Stimulated activated CD4-positive, alpha-beta T cell treated with anti-CD3 and anti-CD28 coated beads, Interleukin-4, amount 100 ng/mL, for 4 hours (primary cell): ENCODE measurements around the gene ARHGEF35.
"Not testable (repeated sequence)": the region's sequence is repeated elsewhere in the genome, so short reads cannot be mapped to it uniquely, and the experiment has no call there.

Source experiments
- DNase-seq, 2 experiments: peaks; one replicate each; pipeline ENCODE4 v3.0.0-alpha.2; 2020

ARHGEF35 gene

DNA sequence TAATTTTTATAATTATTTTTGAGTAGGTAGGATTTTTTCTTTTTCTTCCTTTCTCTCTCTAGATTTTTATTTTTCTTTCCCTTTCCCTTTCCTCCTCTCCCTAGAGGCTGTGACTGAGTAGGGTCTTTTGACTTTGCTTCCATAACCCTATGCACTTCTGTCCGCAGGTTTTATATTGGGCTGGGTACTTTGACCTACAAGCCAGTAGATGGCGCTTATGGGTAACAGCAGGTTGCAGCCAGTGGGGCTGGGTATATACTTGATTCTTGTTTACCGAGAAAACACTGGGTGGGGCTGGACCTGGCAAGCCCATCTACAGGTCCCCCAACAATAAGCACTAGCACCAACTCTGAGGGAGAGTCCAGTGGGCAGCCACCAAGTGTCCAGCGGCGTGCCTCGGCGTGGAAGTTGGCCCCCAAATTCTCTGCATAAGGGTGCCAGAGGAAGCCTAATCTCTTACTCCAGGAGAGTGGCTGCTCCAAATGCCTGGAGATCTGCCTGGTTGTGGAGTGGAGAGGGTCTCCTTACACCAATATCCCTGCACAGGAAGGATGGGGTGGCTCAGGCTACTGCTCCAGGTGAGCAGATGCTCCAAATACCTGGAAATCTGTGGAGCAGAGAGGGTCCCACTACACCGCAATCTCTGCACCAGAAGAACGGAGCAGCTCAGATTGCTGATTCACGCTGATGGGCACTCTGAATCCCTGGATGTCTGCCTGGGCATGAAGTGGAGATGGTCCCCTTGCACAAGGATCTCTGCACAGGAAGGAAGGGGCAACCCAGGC lies 17.1 kb downstream of the ARHGEF35 start:
- peak in 1 of 2 experiments; percentile 11 for DNase-seq

DNA sequence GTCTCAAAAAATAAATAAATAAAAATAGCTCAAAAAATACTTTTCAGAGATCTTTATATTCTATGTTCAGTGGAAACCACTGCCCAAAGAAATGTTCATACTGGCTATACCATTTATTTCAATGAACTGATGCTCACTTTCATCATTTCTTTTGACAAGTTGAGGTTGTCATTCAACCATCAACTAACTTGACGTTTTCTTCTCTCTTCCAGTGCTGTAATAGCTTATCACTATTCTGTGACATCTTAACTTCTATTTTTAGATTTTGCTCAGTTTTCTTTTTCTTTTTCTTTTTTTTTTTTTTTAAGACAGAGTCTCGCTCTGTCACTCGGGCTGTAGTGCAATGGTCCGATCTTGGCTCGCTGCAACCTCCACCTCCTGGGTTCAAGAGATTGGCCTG lies 21.0 kb downstream of the ARHGEF35 start:
- no peak for DNase-seq

DNA sequence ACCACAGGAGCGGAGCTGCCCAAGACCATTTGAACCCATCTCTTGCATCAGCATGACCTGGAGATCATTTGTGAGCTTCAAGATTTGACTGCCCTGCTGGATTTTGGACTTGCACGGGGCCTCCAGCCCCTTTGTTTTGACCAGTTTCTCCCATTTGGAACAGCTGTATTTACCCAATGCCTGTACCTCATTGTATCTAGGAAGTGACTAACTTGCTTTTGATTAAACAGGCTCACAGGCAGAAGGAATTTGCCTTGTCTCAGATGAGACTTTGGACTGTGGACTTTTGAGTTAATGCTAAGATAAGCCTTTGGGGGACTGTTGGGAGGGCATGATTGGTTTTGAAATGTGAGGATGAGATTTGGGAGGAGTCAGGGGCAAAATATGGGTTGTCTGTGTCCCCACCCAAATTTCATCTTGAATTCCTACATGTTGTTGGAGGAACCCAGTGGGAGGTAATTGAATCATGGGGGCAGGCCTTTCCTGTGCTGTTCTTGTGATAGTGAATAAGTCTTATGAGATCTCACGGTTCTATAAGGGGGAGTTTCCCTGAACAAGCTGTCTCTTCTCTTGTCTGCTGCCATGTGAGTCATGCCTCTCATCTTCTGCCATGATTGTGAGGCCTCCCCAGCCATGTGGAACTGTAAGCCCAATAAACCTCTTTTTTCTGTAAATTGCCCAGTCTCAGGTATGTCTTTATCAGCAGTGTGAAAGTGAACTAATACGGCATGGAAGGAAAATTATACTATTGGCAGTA lies 23.9 kb downstream of the ARHGEF35 start:
- not testable (repeated sequence) for DNase-seq

DNA sequence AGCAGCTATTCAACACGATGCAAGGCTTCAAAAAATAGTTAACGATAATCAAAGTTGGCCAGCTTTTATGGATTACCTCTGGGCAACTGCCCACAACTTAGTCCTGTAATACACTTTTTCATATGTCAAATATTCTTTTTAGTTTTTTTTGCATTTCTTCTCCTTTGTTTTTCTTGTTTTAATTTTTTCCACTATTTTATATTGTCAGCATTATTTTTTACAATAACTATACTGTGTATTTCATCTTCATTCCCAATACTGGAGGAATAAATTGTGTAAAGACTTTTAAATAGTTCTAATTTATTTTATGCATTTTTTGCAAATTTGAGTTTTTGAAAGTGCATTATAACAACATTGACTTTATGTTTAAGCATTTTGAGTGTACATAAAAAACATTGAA lies 30.8 kb downstream of the ARHGEF35 start:
- DNase-seq = no peak

DNA sequence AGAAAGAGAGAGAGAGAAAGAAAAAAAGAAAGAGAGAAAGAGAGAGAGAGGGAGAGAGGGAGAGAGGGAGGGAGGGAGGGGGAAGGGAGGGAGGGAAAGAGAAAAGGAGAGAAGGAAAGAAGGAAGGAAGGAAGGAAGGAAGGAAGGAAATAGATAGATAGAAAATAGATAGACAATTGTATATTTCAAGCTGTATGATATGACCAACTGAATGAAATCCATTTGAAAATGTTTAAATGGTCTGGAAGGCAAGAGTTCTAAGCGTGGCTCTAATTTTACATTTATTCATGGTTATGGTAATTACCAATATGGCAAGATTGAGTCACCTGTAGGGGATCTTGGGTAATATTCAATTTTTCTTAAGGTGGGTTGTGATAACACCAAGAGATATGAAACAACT lies 36.8 kb downstream of the ARHGEF35 start:
- no peak for DNase-seq

DNA sequence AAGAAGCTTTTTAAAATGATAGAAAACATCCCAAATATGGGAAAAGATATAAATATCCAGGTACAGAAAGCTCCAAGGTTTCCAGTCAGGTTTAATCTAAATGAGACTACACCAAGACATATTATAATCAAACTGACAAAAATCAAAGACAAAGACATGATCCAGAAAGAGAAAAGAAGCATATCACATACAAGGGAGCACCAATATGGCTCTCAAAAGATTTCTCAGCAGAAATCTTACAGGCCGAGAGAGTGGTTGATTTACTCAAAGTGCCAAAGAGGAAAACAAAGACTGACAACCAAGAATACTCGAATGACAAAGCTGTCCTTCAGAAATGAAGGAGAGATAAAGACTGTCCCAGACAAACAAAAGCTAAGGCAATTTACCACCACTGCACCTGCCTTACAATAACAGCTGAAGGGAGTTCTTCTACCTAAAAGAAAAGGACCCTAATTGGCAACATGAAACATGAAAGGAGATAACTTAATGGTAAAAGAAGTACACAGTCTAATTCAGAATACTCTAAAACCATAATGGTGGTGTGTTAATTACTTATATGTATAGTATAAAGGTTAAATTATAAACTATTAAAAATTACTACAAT lies 47.3 kb downstream of the ARHGEF35 start:
- no peak for DNase-seq

DNA sequence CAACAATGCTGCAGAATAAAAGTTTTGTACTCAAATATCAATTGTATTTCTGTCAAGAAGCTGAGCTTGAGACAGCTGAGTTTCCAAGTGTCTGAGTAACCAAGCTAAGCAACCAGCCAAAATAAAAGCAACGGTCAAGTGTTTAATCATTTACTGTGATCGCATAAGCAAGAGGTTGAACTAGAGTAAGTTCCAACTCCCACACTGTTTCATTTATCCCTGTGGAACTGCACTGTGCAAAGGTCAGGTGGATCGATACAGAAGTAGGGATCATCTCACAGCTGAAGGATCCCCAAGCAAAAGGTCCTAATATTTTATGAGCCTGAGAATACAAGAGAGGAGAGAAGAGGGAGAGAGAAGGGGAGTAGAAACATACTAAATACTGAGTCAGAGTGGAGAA lies 51.2 kb downstream of the ARHGEF35 start:
- DNase-seq = no peak

DNA sequence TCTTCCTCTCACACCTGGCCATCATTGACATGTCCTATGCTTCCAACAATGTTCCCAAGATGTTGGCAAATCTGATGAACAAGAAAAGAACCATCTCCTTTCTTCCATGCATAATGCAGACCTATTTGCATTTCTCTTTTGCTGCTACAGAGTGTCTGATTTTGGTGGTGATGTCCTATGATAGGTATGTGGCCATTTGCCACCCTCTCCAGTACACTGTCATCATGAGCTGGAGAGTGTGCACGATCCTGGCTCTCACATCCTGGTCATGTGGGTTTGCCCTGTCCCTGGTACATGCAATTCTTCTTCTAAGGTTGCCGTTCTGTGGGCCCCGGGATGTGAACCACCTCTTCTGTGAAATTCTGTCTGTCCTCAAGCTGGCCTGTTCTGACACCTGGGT lies 53.4 kb downstream of the ARHGEF35 start:
- DNase-seq = no peak

DNA sequence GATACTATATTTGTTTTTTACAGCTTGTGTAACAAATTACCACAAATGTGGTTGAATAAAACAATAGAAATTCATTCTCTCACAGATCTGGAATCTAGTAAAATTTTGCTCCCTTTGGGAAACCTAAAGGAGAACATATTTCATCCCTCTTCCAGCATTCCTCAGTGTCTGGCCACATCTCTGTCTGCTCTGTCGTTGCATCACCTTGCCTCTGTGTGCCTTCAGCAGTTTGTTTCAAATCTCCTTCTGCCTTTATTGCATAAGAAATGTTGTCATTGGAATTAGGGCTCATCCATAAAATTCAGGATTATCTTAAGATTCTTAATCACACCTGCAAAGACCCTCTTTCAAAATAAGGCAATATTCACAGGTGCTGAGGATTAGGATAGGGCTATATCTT lies 58.1 kb downstream of the ARHGEF35 start:
- DNase-seq = no peak
